ENCODE measurements around the gene SLC4A5.

Gene SLC4A5

DNA sequence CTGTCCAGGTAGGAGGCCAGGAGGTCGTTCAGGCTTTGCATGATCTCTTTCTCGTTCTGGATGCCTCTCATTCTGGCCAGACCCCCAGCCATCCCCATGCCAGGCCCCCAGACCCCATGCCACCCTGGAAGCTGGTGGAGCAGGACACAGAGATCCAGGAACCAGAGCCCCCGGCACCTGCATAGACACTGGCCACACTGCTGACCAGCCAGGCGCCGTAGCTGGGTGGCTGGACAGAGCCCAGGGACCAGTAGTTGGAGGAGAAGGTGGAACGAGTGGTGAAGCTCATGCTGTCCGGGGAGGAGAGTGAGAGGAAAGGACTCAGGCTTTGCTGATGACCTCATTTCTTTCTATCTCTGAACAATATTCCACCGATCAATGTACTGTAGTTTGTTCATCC lies 35.5 kb downstream of the SLC4A5 start:
- no peak for DNase-seq

DNA sequence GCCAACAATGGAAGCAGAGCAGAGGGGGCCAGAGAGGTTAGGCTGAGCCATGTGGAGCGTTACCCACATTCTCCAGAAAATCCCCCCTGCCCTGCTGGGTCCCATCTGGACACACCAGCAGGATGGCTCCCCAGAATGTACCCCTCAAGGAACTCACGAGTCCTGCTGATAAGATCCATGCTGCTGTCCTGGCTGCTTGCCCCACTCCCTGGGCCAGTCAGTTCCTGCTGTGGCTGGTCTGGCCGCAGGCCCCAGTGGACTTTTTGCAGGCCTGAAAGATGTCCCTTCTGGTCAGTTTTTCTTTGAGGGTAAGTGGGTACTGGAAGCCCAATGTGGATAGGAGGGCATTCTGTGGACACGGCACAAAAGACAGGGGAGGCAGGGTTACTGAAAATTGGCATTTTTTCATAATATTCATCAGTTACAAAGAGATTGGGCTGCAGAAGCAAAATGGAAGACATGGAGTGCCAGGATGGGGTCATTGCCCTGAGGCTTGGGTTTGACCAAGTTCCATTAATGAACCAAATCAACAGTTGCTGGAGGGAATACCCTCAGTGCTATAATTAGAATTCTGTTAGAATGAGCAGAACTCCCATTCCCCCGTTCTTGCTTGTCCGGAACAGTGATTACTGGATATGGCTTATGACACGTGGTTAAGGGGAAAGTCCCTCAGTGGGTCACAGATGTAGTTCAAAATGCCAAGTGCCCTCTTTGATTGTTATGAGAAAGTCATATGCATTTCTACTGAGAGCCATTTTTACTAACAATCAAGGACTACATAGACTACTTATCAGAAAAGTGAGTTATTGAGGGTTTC lies 38.7 kb downstream of the SLC4A5 start:
- no peak for DNase-seq

DNA sequence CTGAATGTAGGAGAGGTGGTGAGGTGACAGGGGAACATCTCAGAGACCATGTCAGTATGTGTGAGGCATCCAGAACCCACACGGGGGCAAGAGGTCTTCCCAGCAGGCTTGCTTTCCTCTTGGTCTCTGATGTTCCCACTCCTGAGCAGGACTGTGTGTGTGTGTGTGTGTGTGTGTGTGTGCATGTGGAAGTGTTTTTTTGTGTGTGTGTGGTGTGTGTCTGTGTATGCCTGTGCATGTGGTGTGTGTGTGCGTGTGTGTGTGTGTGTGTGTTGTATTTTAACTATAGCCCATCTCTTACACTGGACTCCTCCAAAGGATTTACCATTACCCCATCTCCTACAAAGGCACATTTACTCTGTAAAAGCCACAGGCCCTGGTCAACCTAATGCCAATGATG lies 40.4 kb downstream of the SLC4A5 start:
- no peak for DNase-seq

DNA sequence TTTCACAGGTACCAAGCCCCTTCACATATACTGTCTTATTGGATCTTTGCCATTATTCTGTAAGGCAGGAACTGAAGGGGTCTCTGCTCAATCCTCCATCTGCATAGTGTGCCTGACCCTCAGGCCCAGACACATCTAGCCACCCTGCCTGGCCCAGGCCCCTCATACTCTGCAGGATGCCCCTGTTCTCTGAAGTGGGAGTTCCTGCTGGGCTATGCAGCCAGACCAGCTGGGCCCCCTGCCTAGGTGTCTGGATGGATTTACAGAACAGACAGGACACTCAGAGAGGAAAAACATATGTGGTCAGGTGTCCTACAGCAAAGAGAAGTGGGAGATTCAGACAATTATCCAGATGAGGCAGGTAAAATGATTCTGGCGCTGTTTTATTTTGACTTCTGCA lies 42.0 kb downstream of the SLC4A5 start:
- DNase-seq = no peak

DNA sequence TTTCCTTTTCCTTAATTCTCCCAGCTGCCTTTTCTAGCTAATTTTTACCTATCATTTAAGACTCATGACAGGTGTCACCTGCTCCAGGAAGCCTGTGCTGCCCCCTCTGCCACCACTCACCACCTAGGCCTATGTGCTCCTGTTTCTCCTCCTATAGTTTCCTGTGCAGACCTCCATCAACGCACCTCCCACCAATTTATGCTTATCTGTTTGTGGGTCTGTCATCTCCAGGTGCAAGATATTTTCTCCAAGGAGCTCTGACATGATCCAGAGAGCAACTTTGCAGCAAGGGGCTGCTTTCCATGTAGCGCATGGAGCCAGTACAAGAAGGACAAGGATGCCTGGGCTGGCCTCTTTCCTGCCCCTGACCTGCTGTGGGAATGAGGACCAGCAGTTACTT lies 42.7 kb downstream of the SLC4A5 start:
- DNase-seq = no peak

DNA sequence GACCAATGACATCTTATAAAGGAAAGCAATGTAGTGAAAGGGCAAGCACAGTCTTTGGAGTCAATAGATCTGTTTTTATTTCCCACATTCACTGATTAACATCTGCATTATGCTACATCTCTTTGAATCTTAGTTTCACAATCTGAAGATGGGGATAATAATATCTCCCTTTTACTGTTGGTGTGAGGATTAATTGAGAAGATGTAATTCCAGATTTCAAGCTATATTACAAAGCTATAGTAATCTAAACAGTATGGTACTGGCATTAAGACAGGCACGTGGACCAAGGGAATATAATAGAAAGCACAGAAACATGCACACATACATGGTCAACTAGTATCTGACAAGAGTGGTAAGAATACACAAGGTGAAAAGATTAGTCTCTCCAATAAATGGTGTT lies 45.3 kb downstream of the SLC4A5 start:
- DNase-seq = no peak

DNA sequence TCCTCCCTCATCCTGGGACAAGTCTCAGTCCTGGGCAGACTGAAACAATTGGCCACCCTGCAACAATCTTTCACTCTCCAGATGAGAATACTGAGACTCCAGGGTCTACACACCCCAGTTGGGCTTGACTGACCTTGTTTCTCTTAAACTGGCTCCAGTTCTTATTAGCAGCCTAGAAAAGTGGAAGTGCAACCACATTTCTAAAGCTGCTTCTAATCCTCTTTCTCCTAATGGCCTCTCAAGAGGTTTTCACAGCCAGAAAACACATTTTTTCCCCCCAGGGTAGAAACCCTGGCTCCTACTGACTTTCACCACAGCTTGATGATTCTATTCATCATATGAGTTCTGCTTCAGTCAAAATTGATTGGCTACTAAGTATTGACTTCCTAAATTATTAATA lies 45.8 kb downstream of the SLC4A5 start:
- no peak for DNase-seq

DNA sequence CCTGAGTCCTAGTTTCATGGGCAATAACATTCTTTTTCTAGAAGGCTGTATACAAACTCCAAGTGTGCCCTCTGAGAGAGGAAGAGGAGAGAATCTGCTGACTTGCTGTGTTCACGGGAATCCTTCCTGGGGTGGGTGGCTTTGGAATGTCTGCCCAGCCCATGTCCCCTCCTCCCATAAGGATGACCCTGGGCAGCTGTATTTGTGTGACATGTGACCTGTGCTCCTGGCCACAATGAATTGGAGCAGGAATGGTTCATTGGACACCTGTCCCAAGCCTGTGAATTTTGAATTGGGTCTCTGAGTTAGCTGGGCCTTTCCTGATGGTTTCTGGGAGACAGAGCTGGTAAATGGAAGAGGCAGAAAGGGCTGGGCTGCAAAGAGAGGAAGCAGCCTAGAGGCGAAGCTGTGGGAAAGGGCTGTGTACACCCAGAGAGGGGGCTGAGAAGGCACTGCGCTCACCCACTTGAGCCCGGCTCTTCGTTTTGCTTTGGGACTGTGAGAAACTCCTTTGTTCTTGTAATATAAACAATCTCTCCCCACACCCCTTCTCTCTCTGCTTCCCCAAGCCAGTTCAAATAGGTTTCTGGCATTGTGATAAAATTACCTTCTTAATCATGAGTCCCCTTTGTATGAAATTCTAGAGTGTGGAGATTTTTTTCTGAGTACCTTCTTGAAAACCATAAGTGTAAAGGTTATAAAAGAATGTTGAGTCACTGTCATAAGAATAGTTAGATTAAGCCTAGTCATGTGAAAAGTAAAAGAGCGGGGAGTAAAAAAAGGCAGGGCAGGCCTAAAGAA lies 49.8 kb downstream of the SLC4A5 start:
- DNase-seq = no peak

DNA sequence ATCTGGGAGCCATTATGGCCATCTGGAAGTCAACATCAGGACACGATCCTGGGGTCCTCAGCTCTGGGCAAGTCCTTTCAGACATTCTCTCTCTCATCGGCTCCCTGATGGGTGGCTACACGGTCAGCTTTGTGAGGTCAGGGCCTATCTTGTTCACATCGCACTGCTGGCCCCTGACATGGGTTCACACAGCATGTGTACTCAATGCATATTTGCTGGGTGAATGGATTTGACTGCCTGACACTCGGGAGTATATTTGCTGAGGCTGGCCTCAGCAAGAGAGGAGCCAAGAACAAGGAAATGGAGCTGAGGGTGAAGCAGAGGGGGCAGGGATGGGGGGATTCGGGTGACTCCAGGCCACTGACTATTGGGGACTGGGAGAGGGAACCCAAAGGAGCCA lies 50.5 kb downstream of the SLC4A5 start:
- DNase-seq = no peak

DNA sequence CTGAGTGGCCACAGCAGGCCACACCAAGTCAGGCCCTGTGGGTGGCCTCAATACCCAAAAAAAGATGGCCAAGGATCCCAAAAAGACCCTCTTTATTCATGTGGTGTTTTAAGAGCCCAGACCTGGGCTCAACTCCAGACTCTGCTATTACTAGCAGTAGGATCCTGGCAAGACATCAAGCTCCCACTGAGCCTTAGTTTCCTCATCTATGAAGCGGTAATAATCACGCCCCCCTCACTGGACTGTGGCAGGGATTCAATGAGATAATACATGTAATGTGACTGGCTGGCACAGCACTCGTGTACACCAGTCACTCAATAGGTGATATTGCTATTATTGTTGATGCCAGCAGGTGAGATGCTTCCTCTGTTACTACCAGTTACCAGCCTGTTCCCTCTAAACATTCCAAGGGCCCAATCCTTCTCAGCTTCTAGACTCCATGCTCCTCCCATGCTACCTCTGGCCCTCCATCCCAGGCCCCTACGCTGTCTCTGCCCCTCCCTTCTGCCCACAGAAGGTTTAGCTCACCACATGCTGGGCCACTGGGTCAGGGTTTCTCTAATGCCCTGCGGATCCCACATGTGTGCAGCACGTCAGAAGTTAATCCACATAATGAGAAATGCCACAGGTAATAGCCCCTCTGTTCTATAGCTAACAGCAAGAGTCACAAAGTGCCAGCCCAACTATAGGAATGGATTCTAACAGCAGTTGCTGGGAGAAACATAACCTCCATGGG lies 51.2 kb downstream of the SLC4A5 start:
- DNase-seq = no peak

DNA sequence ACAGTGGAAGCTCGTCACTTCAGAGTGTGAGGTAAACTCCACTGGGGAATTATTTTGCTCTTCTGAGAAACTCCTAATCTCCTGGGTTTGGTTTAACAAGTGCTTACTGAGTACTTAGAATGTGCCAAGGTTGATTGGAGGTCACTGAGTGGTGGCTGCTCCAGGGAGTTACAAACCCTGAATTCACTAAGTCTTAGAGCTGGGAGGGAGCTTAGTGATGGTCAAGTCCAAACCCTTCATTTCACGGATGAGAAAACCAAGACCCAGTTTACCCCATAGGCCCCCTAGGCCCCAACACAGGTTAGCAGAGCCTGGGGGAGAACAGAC lies 52.0 kb downstream of the SLC4A5 start:
- DNase-seq = no peak

DNA sequence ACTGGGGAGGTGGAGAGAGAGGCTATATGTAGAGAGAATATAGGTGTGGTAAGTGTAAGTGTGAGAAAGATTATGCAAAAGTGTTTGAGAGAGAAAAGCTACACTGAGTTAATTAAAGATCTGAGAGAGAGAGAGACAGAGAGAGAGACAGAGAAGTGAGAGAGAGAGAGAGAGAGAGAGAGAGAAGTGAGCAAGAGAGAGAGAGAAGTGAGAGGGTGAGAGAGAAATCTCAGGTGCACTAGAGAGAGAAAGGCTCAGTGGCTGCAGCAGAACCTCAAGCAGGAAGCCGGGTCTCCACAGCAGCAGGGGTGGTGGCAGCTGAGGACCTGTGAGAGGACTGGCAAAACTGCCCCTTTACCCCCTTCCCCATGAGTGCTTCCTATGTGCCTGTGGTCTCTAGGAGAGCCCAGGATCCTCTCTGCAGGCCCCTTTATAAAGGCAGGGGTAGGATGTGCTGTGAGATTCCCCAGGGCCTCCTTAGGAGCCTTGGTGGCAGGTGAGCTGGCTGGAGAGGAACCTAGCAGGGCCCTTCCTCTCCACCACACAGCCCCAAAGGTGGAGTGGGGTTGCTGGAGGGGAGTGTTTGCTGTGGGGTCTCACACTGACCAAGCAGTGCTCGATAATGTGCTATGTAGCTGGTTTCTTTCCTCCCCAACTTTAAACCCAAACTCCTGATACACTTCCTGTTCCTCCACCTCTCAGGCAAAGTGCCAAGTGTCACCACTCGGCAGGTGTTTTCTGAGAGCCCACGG lies 52.6 kb downstream of the SLC4A5 start:
- peak; percentile 23 for DNase-seq

DNA sequence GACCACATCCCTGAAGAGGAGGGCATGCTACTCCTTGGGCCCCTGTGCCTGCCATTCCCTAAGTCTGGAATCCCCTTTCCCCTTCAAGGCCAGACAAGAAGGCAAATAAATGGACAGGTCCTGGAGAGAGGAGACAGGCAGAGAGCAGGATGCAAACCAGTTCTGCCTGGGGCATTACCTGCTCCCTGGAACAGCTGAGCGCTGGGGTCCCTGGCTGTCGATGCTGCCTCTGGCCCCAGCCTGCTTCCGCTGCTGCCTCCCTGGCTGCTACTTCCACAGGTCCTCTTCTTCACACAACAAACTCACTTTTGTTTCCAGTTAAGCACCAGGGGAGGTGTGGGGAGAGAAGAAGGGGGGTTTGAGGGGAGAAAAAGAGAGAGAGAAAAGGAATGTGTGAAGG lies 53.1 kb downstream of the SLC4A5 start:
- DNase-seq = no peak

DNA sequence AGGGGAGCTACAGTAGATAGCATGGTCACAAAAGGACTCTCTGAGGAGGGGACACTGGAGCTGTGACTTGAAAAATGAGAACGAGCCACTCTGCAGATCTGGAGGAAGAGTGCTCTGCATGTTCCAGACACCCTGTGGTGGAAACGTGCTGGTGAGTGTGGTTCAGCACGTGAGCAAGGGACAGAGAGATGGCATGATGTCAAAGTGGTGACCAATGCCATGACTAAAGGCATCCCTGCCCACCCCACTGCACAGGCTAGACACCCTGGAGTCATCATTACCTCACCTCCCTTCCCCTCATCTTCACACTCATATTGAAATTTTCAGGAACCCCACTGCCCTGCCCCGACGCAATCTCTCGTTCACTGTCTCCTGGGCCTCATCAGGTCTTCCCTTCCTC lies 56.5 kb downstream of the SLC4A5 start:
- no peak for DNase-seq

DNA sequence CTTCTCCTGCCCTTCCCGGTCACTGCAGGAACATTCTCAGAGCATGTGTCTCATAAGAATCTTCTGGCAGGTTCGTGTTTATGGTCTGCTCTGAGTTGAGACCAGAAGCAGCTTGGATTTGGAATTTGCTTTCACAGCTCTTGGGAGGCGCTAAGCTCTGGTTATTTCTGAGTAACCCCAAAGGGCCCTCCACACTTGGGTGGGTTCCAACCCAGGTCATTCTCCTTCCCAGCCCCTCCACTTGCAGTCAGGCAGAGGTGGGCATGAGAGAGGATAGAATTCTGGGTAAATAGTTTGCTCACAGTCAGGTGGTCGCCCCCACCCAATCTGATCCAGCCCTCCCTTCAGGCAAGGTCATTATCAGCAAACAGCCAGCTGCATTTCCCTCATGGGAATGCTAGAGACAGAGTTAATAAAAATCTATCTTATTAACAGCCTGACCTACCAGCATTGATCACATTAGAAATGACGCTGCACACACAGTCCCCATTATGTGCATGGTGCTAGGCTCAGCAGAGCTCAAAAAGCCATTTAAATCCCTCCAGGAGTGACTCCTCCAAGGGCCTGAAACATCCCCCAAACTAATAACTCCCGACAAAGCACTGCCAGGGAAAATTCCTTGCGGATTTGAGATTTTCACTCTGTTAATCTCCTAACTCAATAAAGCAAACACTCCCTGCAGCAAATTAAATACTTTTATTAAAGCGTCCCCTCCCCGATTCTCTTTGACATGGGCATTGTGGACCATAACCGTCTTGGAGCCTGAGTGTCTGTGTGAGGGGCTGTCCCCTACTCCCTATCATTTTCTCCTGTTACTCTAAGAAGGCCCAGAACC lies 61.9 kb downstream of the SLC4A5 start:
- DNase-seq = no peak

DNA sequence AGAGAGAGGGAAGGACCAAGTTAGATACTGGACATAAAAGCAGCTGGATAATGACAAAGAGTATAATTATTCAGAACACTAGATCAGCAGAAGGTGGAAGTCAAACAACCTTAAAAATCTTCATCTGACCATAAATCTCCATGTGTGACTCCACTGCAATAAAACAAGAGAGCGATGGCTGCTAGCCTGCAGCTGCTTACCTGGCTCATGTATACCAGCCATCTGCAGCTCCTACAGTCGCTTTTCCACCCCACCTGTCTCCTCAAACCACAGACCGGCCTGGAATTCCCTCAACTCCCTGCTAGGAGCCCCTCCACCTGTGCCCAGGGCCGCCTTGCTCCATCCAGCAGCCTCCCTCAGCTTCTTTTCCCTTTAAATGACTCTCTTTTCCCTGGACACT lies 64.5 kb downstream of the SLC4A5 start:
- DNase-seq = no peak

DNA sequence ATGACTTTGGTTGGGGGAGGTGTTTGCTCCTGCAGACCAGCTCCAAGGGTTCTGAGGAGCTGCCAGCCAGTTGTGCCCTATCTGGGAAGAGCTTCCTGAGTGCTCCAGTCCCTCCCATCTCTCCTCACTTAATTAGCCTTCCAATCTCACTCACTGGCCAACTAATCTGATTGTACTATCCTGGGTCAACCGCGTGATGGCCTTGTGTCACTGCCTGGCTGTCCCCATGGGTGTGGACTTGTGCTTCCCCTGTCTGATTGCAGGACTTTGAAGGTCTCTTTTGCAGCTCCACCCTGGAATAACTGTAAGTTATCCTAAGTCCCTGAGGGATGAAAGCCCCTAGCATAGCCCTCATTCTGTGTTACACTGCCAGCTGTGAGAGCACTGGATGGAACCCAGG lies 65.0 kb downstream of the SLC4A5 start:
- DNase-seq = no peak

DNA sequence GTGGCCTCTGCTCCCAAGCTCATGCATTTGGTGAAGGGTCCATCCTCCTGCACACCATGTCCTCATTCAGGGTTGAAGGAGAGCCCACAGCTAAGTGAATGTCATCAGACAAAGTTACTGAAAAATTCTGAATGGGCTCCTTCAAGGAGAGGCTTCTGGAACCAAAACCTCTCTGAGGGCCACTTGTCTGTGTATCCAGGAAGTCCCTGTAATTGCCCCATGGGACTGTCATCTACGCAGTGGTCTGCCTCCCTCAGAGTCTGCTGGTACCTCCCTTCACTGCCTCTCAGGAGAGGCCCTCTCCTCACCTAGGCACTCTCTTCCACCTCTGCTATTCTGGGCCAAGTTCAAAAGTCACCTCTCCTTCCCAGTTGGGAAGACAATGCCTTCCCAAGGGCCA lies 68.0 kb downstream of the SLC4A5 start:
- DNase-seq = no peak

DNA sequence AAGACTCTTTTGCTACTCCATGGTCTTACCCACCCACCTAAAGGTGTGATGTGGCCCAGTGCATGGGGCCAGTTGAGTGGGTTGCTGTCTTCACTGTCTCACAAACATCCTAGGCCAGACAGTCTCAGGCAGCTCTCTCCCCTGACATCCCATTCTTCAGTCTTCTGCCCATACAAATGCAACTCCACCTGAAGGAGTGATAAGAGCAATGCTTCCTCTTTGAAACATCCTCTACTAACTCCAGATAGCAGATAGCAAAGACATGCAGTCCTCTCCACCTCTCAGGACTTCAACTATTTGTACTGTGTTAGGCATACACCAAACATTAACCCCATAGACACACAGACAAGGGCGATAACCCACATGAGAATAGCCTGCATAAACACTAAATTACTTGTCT lies 73.5 kb downstream of the SLC4A5 start:
- DNase-seq = no peak

DNA sequence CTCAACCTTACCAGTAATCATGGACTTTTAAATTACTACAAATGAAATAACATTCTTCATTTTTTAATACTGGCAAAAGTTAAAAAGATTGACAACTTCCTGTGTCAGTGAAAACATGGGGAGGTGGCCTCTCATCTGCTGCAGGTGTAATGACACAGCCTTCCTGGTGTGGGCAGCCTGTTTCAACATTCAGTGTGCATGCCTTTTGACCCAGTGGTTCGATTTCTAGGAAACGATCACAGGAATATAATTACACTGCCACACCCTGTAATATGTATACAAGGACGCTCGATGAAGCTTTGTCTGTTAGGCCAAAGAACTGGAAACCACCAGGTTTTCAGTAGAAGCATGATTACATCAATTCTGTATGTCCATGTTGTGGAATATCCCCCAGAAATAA lies 76.1 kb downstream of the SLC4A5 start:
- peak; percentile 48 for DNase-seq

DNA sequence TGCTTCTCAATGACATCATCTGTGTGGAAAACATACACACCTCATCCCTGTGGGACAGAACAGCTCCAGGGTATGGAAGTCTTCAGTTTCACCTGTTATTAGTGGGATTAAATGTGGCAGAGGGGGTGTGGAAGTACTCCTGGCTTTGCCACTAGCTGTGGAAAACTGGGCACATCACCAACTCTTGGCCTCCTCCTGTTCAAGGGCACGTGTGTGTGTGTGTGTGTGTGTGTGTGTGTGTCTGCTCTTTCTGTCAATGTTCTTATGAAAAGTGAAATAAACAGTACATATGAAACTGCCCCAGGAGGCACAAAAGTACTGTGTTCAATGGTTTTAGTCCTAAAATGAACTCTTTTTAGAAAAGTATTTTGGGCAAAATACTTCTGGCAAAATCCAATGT lies 78.9 kb downstream of the SLC4A5 start:
- DNase-seq = no peak

DNA sequence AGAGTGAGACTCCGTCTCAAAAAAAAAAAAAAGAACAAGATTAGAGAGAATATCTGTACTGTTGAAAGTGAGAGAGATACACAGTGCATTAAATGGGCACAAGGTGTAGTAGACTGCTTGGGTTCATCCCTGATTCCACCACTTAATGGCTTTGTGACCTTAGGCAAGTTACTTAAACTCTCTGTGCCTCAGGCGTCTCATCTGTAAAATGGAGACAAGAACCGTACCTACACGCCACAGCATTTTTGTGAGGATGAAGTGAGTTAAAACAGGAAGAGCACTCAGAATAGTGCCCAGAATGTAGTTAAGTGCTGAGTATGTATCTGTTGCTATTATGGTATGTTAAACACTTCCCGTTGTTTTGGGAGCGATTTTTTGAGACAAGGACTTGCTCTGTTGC lies 80.5 kb downstream of the SLC4A5 start:
- DNase-seq = no peak

Data from activated CD4-positive, alpha-beta T cell treated with anti-CD3 and anti-CD28 coated beads, Interleukin-2, amount 50 U/mL, for 1 hour (primary cell).